ENCODE data around the gene CIAO2B.
"Not testable (repeated sequence)": the region's sequence is repeated elsewhere in the genome, so short reads cannot be mapped to it uniquely, and the experiment has no call there.

CIAO2B gene

DNA sequence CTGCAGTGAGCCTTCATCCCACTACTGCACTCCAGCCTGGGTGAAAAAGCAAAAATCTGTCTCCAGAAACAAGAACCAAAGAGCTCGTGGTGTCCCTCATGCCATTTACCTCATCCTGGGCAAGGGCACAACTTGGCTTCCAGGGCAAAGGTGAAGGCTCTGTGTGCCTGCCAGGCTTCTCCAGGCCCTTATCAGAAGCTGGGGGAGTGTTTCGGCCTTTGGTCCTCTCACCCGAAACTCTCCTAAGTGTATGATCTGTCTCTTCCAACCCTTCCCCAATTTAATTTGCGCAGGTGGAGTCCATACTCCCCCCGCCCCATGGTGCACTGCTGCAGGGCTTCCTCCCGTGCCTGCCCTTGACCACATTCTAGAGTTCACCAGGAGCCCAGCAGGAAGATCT, 2.3 kb upstream of the CIAO2B start:
- H3K4me3 Mint-ChIP-seq, result peak overlapping the region; percentile 98
- peaks cover 15% of the 10 kb centered on the region for H3K36me3 Mint-ChIP-seq (ENCODE audit: low read depth)
- no peaks in the 10 kb centered on the region for H3K27me3 Mint-ChIP-seq
- ATAC-seq (no peak), DNase-seq (no peak)
- H3K9me3 Mint-ChIP-seq, result no peaks in the 10 kb centered on the region
- peak overlapping the region; percentile 58 for H3K27ac Mint-ChIP-seq
- peaks cover 51% of the 10 kb centered on the region for H3K4me1 Mint-ChIP-seq

DNA sequence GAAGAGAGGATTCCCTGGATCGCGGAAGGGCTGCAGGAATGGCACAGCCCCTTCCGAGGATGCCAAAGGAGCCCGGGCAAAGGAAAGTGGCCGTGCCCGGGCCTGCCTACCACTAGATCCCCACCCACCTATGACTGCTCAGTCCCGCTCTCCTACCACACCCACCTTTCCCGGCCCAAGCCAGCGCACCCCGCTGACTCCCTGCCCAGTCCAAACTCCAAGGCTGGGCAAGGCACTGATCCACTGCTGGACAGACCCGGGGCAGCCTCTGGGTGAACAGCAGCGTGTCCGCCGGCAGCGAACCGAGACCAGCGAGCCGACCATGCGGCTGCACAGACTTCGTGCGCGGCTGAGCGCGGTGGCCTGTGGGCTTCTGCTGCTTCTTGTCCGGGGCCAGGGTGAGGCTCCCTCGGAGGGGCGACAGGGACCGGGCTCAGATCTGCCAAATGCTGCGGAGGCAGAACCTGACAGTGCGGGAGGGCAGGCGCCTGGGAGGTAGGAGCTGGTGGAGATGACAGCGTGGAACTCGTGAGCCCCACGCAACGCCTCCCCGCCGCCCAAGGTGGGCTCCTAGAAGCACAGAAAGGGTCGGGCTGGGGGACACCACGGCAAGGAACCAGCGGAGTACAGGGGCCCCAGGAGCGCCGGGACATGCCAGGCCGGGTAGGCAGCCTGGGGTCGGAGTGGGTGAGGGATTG, 1.3 kb upstream of the CIAO2B start, which contains the start of gene CES2:
Gene CES2 (plus strand): TSS at position 203 of the 698 bp plus-strand sequence. CDS start 120 bp downstream, at position 323.
- peaks cover 15% of the 10 kb centered on the region for H3K36me3 Mint-ChIP-seq (ENCODE audit: low read depth)
- H3K27ac Mint-ChIP-seq, result peak within 1 kb of the TSS; percentile 96
- DNase-seq (no peak), ATAC-seq (no peak)
- H3K4me1 Mint-ChIP-seq, result peaks cover 51% of the 10 kb centered on the region
- peak within 1 kb of the TSS; percentile 98 for H3K4me3 Mint-ChIP-seq
- H3K27me3 Mint-ChIP-seq, result no peaks in the 10 kb centered on the region
- no peaks in the 10 kb centered on the region for H3K9me3 Mint-ChIP-seq

DNA sequence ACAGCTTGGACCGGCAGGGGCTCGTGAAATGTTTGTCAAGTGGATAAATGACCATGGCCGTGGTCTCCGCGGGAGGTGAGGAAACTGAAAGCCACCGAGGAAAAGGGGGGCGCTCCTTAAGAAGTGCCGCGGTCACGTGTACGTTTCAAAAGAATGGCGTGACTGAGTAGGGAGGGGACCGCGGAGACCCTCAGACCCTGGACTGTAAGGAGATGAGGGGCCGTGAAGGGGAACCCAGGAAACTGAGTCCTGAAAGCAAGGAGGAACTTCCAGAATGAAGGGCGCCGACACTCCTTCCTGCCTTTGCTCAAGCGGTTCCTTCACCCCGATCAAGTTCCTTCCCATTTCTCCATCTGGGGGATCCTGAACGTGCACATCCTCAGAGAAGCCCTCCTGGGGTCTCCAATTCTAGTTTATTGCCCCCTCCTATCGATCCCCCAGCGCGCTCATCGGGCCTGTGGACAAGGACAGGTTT, 674 bp upstream of the CIAO2B start:
- not testable (repeated sequence) for H3K9me3 Mint-ChIP-seq, DNase-seq, H3K27me3 Mint-ChIP-seq, ATAC-seq
- peaks cover 15% of the 10 kb centered on the region for H3K36me3 Mint-ChIP-seq (ENCODE audit: low read depth)
- H3K27ac Mint-ChIP-seq, result peak overlapping the region; percentile 96
- H3K4me1 Mint-ChIP-seq, result peaks cover 51% of the 10 kb centered on the region
- H3K4me3 Mint-ChIP-seq, result peak overlapping the region; percentile 98

DNA sequence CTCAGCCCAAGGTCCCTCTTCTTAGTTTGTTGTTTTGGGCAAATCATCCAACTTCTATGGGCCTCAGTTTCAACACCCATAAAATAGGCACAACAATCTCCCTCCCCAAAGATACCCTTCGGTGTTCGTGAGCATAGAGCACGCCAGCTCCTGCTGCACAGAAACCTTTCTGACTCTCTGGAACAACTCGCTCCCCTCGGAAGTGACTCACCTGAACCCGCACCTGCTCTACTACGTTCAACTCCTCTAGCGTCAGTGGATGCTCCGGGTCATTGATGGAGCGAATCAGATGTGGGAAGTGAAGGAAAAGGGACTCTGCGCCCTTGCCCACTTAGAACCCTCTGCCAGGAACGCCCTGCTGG, 445 bp downstream of the CIAO2B start:
- ATAC-seq (peak; percentile 81), DNase-seq (peak; percentile 59)
- H3K4me1 Mint-ChIP-seq, result peaks cover 54% of the 10 kb centered on the region
- no peaks in the 10 kb centered on the region for H3K27me3 Mint-ChIP-seq
- no peaks in the 10 kb centered on the region for H3K9me3 Mint-ChIP-seq
- H3K36me3 Mint-ChIP-seq (ENCODE audit: low read depth), result peaks cover 15% of the 10 kb centered on the region
- peak overlapping the region; percentile 96 for H3K27ac Mint-ChIP-seq
- peak overlapping the region; percentile 98 for H3K4me3 Mint-ChIP-seq

DNA sequence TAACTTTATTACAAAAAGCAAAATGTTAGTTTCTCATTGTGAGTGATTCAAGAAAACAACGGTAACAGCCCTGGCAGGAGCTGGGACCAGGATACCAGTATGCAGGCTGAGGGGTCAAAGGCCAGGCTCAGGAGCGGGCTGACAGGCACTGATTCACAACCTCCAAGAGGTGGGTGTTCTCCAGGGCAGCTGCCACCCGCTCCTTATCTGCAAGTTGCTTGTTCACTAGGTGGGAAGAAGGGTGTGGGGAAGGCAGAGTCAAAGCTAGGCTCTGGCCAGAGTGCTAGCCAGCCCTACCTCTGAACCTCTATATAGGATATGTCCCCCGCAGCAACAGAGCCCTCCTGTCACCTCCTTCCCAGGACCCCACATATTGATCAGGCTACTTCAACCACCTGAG, 2.1 kb downstream of the CIAO2B start:
- ATAC-seq (no peak), DNase-seq (no peak)
- Mint-ChIP-seq H3K27ac (peak overlapping the region; percentile 52), H3K4me1 (peaks cover 62% of the 10 kb centered on the region), H3K27me3 (peaks cover 2% of the 10 kb centered on the region), H3K4me3 (peak overlapping the region; percentile 98), H3K9me3 (no peaks in the 10 kb centered on the region), H3K36me3 (ENCODE audit: low read depth) (peaks cover 12% of the 10 kb centered on the region)

DNA sequence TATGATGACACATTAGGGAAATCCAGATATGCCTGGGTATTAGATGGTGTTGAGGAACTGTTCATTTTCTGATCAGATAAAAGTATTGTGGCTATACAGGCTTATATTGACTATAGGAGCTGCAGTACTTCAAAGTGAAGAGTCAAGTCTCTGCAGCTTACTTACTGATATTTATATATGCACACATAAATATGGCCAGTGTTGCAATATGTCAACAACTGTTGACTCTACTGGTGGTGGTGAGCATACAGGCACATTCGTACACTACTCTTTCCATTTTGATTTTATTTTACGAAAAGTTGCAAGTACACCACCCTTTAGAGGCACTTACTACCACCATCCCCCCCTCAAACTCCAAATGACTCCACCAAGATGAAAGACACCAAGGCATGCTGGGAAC, 2.5 kb downstream of the CIAO2B start:
- DNase-seq (no peak), ATAC-seq (no peak)
- Mint-ChIP-seq H3K9me3 (no peaks in the 10 kb centered on the region), H3K36me3 (ENCODE audit: low read depth) (peaks cover 12% of the 10 kb centered on the region), H3K4me3 (no peak overlapping the region), H3K4me1 (peaks cover 59% of the 10 kb centered on the region), H3K27ac (no peak overlapping the region), H3K27me3 (peaks cover 2% of the 10 kb centered on the region)

DNA sequence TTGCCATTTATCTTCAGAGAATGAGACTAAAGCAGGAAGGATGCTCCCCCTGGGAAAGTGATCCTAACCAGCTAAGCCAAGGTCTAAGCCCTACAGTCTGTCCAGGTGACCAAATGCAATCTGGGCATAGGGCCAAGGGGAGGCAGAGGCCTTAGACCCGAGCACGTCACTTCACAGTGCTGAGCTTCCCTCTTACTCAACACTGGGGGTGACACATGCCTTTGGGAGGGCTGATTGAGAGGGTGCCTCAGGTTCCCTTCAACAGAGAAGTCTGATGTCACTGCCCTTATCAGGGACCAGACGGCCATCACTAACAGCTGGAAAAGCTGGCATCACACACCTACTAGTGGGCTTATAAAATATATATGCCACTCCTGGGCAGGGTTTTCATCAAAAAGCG, 4.0 kb downstream of the CIAO2B start:
- Mint-ChIP-seq H3K27me3 (peaks cover 15% of the 10 kb centered on the region), H3K4me3 (no peak overlapping the region), H3K36me3 (ENCODE audit: low read depth) (peaks cover 12% of the 10 kb centered on the region), H3K27ac (no peak overlapping the region), H3K9me3 (no peaks in the 10 kb centered on the region), H3K4me1 (peaks cover 51% of the 10 kb centered on the region)
- ATAC-seq, result no peak
- DNase-seq, result no peak

DNA sequence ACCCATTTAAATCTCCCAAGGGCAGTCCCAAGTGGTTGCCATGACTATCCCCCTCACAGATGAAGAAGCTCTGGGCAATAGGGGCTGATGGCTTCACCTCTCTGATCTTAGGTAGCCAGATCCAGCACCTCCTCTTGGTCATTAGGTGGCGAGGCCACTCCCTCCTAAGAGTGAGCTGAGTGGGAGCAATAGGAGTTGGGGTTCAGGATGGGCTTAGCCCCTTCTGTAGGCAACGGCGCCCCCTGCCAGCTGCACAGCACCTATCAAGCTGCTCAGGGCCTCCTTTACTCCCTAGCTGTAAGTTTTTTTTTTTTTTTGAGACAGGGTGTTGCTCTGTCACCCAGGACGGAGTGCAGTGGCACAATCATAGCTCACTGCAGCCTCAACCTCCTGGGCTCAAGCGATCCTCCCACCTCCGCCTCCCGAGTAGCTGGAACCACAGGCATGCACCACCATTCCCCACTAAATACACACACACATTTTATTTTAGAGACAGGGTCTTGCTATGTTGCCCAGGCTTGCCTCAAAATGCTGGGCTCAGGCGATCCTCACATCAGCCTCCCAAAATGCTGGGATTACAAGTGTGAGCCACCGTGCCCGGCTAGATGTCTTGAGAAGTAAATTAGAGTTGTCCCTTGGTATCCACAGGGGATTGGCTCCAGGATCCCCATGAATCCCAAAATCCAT, 5.4 kb downstream of the CIAO2B start:
- no peak overlapping the region for H3K27ac Mint-ChIP-seq
- peaks cover 23% of the 10 kb centered on the region for H3K27me3 Mint-ChIP-seq
- H3K9me3 Mint-ChIP-seq, result no peaks in the 10 kb centered on the region
- DNase-seq (peak; percentile 59), ATAC-seq (peak; percentile 65)
- H3K36me3 Mint-ChIP-seq (ENCODE audit: low read depth), result peaks cover 9% of the 10 kb centered on the region
- H3K4me3 Mint-ChIP-seq, result no peak overlapping the region
- peaks cover 45% of the 10 kb centered on the region for H3K4me1 Mint-ChIP-seq

DNA sequence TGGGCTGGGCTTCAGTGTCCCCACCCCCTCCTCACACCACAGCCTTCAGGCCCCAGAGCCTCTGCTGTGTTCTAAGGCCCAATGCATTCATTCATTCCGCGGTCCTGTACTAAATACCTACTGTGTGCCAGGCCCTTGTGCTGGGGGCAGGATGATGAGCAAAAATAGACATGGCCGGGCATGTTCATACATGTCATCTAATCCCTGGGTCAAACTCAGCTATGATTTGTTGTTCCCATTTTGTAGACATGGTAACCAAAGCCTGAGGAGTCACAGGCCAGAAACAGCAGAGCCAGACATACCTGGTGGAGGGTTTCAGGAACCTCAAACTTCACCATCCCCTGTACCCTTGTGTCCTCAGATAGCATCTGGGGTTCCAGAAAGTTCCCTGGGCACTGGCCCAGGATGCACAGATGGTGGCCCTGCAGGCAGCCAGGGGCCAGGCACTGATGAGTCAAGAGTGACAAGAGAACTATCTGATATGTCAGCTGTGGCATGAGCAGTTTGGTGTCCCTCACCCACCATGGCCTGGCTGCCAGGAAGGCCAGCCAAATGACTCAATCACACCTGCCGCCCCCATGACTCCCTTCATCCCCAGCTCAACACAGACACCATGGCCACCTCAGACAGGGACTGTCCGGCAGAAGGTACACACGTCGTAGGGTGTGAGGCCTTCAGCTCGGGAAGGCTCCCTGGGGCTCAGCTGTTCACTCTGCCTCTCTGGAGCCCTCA, 6.1 kb downstream of the CIAO2B start:
- H3K4me1 Mint-ChIP-seq, result peaks cover 38% of the 10 kb centered on the region
- ATAC-seq, result peak; percentile 40

DNA sequence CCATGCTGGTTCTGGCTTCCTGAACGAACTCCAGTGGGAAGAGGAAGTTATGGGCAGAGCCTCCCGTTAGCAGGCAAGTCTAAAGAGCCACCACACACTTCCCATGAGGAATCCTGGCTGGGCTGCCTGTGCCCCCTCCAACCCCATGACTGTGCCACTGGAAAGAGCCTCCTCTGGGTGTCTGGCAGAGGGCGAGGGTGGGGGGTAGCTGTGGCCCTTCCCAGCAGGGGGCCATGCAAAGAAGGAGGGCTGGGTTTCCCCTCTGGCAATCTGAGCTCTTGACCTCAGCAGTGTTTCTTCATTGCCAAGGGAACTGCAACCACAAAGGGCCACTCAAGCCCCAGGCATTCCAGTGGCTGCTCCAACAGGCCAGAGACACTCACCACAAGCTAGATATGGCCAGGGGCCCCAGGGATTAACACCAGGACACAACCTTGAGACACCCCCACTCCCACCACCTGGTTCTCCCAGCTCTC, 7.2 kb downstream of the CIAO2B start:
- no peak overlapping the region for H3K27ac Mint-ChIP-seq
- ATAC-seq, result no peak
- peaks cover 27% of the 10 kb centered on the region for H3K4me1 Mint-ChIP-seq
- peaks cover 2% of the 10 kb centered on the region for H3K36me3 Mint-ChIP-seq (ENCODE audit: low read depth)
- H3K27me3 Mint-ChIP-seq, result peaks cover 34% of the 10 kb centered on the region
- no peaks in the 10 kb centered on the region for H3K9me3 Mint-ChIP-seq
- no peak for DNase-seq
- no peak overlapping the region for H3K4me3 Mint-ChIP-seq

More for the DNA sequence above, 6.1 kb downstream of the CIAO2B start:
- DNase-seq, result peak; percentile 16
- peaks cover 30% of the 10 kb centered on the region for H3K27me3 Mint-ChIP-seq
- H3K9me3 Mint-ChIP-seq, result no peaks in the 10 kb centered on the region
- H3K4me3 Mint-ChIP-seq, result no peak overlapping the region
- no peak overlapping the region for H3K27ac Mint-ChIP-seq
- peaks cover 2% of the 10 kb centered on the region for H3K36me3 Mint-ChIP-seq (ENCODE audit: low read depth)

DNA sequence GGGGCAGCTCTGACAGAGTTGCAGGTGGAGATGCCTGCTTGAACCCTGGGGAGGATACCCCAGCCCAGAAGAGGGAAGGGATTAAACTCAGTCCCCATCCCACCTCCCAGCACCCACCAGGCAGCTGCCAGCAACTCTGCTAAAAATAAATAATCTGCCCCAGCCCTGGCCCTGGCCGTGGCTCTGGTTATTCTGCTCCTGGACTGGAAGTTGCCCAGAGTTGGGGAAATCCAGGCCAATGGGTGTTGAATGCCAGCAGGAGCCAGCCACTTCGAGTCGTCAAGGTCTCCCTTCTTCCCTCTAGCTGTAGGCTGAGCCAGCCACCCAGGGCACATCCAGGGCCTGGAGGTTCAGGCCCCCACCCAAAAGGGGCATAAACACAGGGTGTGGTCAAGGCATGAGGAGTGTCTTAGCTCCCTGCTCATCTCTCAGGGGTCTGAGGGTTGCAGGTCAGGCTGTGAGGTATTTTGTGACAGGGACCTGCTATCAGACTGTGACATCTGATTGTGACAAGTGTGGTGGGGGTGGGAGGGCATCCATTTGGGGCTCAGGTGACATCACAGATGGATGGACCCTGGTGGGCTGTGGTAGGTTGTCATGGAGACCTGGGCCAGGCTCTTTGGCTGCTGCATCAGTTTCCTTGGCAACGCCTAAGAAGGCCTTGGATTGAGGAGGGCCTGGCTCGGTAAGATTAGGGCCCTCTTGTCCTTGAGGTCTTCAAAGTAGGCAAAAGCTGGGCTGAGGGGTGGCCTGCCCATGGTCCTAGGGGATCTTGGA, 7.8 kb downstream of the CIAO2B start:
- no peaks in the 10 kb centered on the region for H3K36me3 Mint-ChIP-seq (ENCODE audit: low read depth)
- H3K27ac Mint-ChIP-seq, result no peak overlapping the region
- no peak for DNase-seq
- H3K9me3 Mint-ChIP-seq, result no peaks in the 10 kb centered on the region
- H3K4me1 Mint-ChIP-seq, result peaks cover 23% of the 10 kb centered on the region
- peaks cover 36% of the 10 kb centered on the region for H3K27me3 Mint-ChIP-seq
- no peak overlapping the region for H3K4me3 Mint-ChIP-seq
- ATAC-seq, result no peak

DNA sequence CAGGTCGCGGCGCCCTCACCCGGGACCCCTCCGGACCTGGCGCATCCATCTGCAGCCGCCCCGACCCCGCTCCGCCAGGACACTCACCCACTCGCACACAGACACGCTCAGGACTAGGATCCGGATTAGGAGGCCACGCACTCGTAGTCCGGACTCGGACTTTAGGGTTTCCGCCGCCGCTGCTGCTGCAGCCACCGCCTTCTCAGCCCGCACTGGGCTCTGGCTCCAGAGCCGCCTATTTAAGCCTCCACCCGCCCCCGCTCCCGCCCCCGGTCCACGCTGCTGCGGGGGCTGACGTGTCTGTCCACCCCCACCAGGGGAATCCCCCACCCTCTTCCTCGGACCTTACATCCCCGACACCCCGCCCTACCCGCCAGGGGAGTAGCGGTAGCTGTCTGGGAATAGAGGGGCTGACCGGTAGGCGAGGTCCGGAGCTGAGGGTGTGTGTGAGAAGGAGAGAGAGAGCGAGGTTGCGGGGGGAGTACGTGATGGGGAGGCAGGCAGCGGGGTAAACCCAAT, 8.8 kb downstream of the CIAO2B start, which contains the start of gene RRAD:
Gene RRAD (minus strand): TSS at position 214 of the 519 bp plus-strand sequence. CDS start 356 bp downstream, outside the sequence.
- ATAC-seq (no peak), DNase-seq (no peak)
- no peak within 1 kb of the TSS for H3K27ac Mint-ChIP-seq
- H3K36me3 Mint-ChIP-seq (ENCODE audit: low read depth), result no peaks in the 10 kb centered on the region
- H3K9me3 Mint-ChIP-seq, result no peaks in the 10 kb centered on the region
- peaks cover 23% of the 10 kb centered on the region for H3K4me1 Mint-ChIP-seq
- peak within 1 kb of the TSS; percentile 66 for H3K4me3 Mint-ChIP-seq
- peaks cover 41% of the 10 kb centered on the region for H3K27me3 Mint-ChIP-seq

DNA sequence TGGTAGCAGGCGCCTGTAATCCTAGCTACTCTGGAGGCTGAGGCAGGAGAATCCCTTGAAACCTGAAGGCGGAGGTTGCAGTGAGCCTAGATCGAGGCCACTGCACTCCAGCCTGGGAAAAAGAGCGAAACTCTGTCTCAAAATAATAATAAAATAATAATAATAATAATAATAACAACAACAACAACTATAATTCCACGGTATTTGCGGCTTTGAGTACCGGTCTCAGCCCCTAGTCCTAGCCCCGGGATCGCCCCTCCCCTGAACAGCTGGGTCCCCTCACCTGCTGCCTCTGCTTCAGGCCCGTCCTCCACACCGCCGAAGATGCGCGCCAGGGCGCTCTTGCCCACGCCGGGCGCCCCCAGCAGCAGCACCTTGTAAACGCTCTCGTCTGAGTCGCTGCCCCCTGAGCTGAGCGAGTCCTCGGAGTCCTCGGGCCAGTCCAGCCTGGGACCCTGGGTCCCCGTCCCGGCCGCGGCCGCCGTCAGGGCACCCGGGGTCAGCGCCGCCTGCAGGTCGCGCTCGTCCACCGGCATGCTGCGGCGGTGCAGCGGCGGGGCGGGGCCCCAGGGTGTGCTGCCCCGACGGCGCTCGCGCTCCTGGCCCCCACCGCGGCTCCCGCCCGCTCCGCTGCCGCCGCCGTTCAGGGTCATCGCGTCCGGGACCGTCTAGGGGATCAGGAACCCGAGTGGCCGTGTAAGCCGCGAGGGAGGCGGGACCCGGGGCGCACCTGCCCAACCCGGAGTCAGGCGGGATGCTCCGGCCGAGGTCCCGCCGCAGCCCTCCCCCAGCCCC, 9.5 kb downstream of the CIAO2B start:
- Mint-ChIP-seq H3K27ac (no peak overlapping the region), H3K36me3 (ENCODE audit: low read depth) (no peaks in the 10 kb centered on the region), H3K4me3 (peak overlapping the region; percentile 66), H3K27me3 (peaks cover 41% of the 10 kb centered on the region), H3K4me1 (peaks cover 23% of the 10 kb centered on the region), H3K9me3 (no peaks in the 10 kb centered on the region)
- DNase-seq (peak; percentile 60), ATAC-seq (peak; percentile 29)

Data from activated naive CD8-positive, alpha-beta T cell treated with anti-CD3 and anti-CD28 coated beads, Interleukin-2, amount 50 U/mL, for 24 hours (primary cell).